Measurements from ENCODE around the gene MAPK14. TPM values are rescaled to one million over a fixed set of nuclear protein-coding genes. Genes with fewer than 3 reads are reported as not detected.
"Not testable (repeated sequence)": the region's sequence is repeated elsewhere in the genome, so short reads cannot be mapped to it uniquely, and the experiment has no call there.

Gene MAPK14
- total RNA-seq, 1 donor from 2014 or later = 36.5 TPM

- no peak for DNase-seq (ENCODE audit: low spot score)
- TF ChIP-seq CTCF (IDR thresholded peaks at IDR 0.05) = no peak
- Mint-ChIP-seq H3K27me3 (ENCODE audit: low read depth) (no peaks in the 10 kb centered on the region), H3K4me3 (ENCODE audit: unreplicated experiment) (peak overlapping the region; percentile 89), H3K27ac (ENCODE audit: unreplicated experiment) (peak overlapping the region; percentile 96), H3K9me3 (ENCODE audit: low read depth) (no peaks in the 10 kb centered on the region), H3K4me1 (ENCODE audit: low read depth) (peaks cover 61% of the 10 kb centered on the region), H3K36me3 (ENCODE audit: low read depth) (no peaks in the 10 kb centered on the region)
Observed at GRCh38 chr6:36029464-36029863, 1.9 kb downstream of the MAPK14 start.

GRCh38 chr6:36032261-36032660 lies 4.7 kb downstream of the MAPK14 start:
- Mint-ChIP-seq H3K4me3 (ENCODE audit: unreplicated experiment) (no peak overlapping the region), H3K36me3 (ENCODE audit: low read depth) (no peaks in the 10 kb centered on the region), H3K27me3 (ENCODE audit: low read depth) (no peaks in the 10 kb centered on the region), H3K27ac (ENCODE audit: unreplicated experiment) (no peak overlapping the region), H3K9me3 (ENCODE audit: low read depth) (no peaks in the 10 kb centered on the region), H3K4me1 (ENCODE audit: low read depth) (peaks cover 62% of the 10 kb centered on the region)
- no peak for TF ChIP-seq CTCF (IDR thresholded peaks at IDR 0.05)
- DNase-seq (ENCODE audit: low spot score) = no peak

DNA sequence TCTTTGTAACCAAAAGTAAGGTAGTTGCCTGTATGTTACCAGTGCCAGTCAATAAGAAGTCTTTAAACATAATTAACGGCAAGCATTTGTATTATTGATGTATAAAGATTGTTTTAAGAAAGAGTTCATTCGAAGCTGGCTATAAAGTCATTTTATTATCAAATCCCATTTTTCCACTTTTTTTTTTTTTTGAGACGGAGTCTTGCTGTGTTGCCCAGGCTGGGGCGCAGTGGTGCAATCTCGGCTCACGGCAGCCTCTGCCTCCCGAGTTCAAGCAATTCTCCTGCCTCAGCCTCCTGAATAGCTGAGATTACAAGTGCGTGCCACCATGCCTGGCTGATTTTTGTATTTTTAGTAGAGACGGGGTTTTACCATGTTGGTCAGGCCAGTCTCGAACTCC lies 5.5 kb downstream of the MAPK14 start:
- not testable (repeated sequence) for H3K36me3 Mint-ChIP-seq (ENCODE audit: low read depth); H3K9me3 Mint-ChIP-seq (ENCODE audit: low read depth); H3K4me3 Mint-ChIP-seq (ENCODE audit: unreplicated experiment); H3K27me3 Mint-ChIP-seq (ENCODE audit: low read depth); DNase-seq (ENCODE audit: low spot score)
- peak overlapping the region; percentile 32 for H3K27ac Mint-ChIP-seq (ENCODE audit: unreplicated experiment)
- peaks cover 64% of the 10 kb centered on the region for H3K4me1 Mint-ChIP-seq (ENCODE audit: low read depth)

GRCh38 chr6:36033935-36034334 lies 6.3 kb downstream of the MAPK14 start:
- H3K9me3 Mint-ChIP-seq (ENCODE audit: low read depth) = no peaks in the 10 kb centered on the region
- H3K27ac Mint-ChIP-seq (ENCODE audit: unreplicated experiment) = peak overlapping the region; percentile 22
- no peaks in the 10 kb centered on the region for H3K36me3 Mint-ChIP-seq (ENCODE audit: low read depth)
- peaks cover 71% of the 10 kb centered on the region for H3K4me1 Mint-ChIP-seq (ENCODE audit: low read depth)
- no peak for DNase-seq (ENCODE audit: low spot score)
- H3K4me3 Mint-ChIP-seq (ENCODE audit: unreplicated experiment) = no peak overlapping the region
- H3K27me3 Mint-ChIP-seq (ENCODE audit: low read depth) = no peaks in the 10 kb centered on the region
- TF ChIP-seq CTCF (IDR thresholded peaks at IDR 0.05) = no peak

GRCh38 chr6:36034441-36034840 lies 6.8 kb downstream of the MAPK14 start:
- Mint-ChIP-seq H3K27me3 (ENCODE audit: low read depth) (no peaks in the 10 kb centered on the region), H3K36me3 (ENCODE audit: low read depth) (no peaks in the 10 kb centered on the region), H3K4me1 (ENCODE audit: low read depth) (peaks cover 71% of the 10 kb centered on the region), H3K4me3 (ENCODE audit: unreplicated experiment) (no peak overlapping the region), H3K27ac (ENCODE audit: unreplicated experiment) (no peak overlapping the region), H3K9me3 (ENCODE audit: low read depth) (no peaks in the 10 kb centered on the region)
- DNase-seq (ENCODE audit: low spot score) = no peak
- TF ChIP-seq CTCF (IDR thresholded peaks at IDR 0.05) = no peak

- Mint-ChIP-seq H3K4me1 (ENCODE audit: low read depth) (peaks cover 70% of the 10 kb centered on the region), H3K27ac (ENCODE audit: unreplicated experiment) (no peak overlapping the region), H3K9me3 (ENCODE audit: low read depth) (no peaks in the 10 kb centered on the region), H3K27me3 (ENCODE audit: low read depth) (no peaks in the 10 kb centered on the region), H3K4me3 (ENCODE audit: unreplicated experiment) (no peak overlapping the region), H3K36me3 (ENCODE audit: low read depth) (no peaks in the 10 kb centered on the region)
- DNase-seq (ENCODE audit: low spot score) = no peak
- TF ChIP-seq CTCF (IDR thresholded peaks at IDR 0.05) = no peak
Observed at GRCh38 chr6:36035225-36035624, 7.6 kb downstream of the MAPK14 start.

All from chondrocyte (in vitro differentiated cells).